GM12878 (cell line): ENCODE measurements around the gene SRRM5.

Experiments used
- CBX5 ChIP-seq: sonication (generic); IDR thresholded peaks from 2 replicates; pipeline ENCODE4 v1.6.1; 2016; ENCODE audit warnings: low read depth, moderate library complexity, mild to moderate bottlenecking, inconsistent platforms
- FOXK2 ChIP-seq: fragments of 450-650 bp; IDR thresholded peaks from 2 replicates; pipeline ENCODE4 v1.6.1; 2017; ENCODE audit warnings: mild to moderate bottlenecking, moderate library complexity
- NR2C1 ChIP-seq: fragments of 450-650 bp; IDR thresholded peaks from 2 replicates; pipeline ENCODE4 v1.6.1; 2017; ENCODE audit warnings: antibody characterized with exemption, mild to moderate bottlenecking, moderate library complexity
- POLR2A ChIP-seq: IDR thresholded peaks from 2 replicates; pipeline ENCODE4 v1.6.1; 2011; ENCODE audit warnings: low read depth, mild to moderate bottlenecking, low read length
- RELB ChIP-seq: fragments of 450-650 bp; IDR thresholded peaks from 2 replicates; pipeline ENCODE4 v1.6.1; 2017; ENCODE audit warnings: low read depth, mild to moderate bottlenecking, moderate library complexity
- SUZ12 ChIP-seq: fragments of 200-600 bp; sonication (generic); IDR thresholded peaks from one replicate; pipeline ENCODE4 v1.6.1; 2018; ENCODE audit warnings: antibody characterized with exemption, mild to moderate bottlenecking; ENCODE audit not compliant: unreplicated experiment
- TAF1 ChIP-seq: IDR thresholded peaks from 2 replicates; pipeline ENCODE4 v1.6.1; 2011; ENCODE audit warnings: mild to moderate bottlenecking, low read depth, low read length, borderline replicate concordance
- TF ChIP-seq, protein P1 (sequence below), 3 experiments: IDR thresholded peaks in 2 of 3; conservative IDR thresholded peaks in 1 of 3; 2 replicates each; pipeline ENCODE4 v1.5.1; 2011; ENCODE audit warnings: low read depth in 3 of 3, low read length in 3 of 3, mild to moderate bottlenecking in 3 of 3, control low read depth in 2 of 3, moderate library complexity in 2 of 3, inconsistent platforms in 1 of 3, mixed read lengths in 1 of 3; ENCODE audit not compliant: control insufficient read depth in 2 of 3, insufficient read depth in 1 of 3; ENCODE audit errors: extremely low read depth in 1 of 3

- TF ChIP-seq CBX5 = no peak
- TF ChIP-seq, protein P1, sequence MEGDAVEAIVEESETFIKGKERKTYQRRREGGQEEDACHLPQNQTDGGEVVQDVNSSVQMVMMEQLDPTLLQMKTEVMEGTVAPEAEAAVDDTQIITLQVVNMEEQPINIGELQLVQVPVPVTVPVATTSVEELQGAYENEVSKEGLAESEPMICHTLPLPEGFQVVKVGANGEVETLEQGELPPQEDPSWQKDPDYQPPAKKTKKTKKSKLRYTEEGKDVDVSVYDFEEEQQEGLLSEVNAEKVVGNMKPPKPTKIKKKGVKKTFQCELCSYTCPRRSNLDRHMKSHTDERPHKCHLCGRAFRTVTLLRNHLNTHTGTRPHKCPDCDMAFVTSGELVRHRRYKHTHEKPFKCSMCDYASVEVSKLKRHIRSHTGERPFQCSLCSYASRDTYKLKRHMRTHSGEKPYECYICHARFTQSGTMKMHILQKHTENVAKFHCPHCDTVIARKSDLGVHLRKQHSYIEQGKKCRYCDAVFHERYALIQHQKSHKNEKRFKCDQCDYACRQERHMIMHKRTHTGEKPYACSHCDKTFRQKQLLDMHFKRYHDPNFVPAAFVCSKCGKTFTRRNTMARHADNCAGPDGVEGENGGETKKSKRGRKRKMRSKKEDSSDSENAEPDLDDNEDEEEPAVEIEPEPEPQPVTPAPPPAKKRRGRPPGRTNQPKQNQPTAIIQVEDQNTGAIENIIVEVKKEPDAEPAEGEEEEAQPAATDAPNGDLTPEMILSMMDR (IDR thresholded peaks at IDR 0.05 in 2 of 3, conservative IDR thresholded peaks at IDR 0.05 in 1 of 3; ENCODE audit: control insufficient read depth in 2 of 3, extremely low read depth in 1 of 3, insufficient read depth in 1 of 3, low read depth in 3 of 3, low read length in 3 of 3) = no peak
- TF ChIP-seq RELB = no peak
- TF ChIP-seq FOXK2 = no peak
- no peak for TF ChIP-seq SUZ12
- TF ChIP-seq NR2C1 = no peak
- TF ChIP-seq POLR2A = no peak
- TF ChIP-seq TAF1 = no peak
Measured at GRCh38 chr19:43611788-43612187, at the start of gene SRRM5.
